ENCODE data around the gene FAIM.
"Not testable (repeated sequence)": the region's sequence is repeated elsewhere in the genome, so short reads cannot be mapped to it uniquely, and the experiment has no call there.

GRCh38 chr3:138562902-138563301 lies 45.7 kb upstream of the FAIM start:
- TF ChIP-seq CTCF (IDR thresholded peaks at IDR 0.05 in 8 of 11, conservative IDR thresholded peaks at IDR 0.05 in 3 of 11); POLR2AphosphoS5 (IDR thresholded peaks at IDR 0.05): not testable (repeated sequence)
